Thoracic aorta (tissue), 2 donors: Measurements from ENCODE around the gene RASA3. TPM values are rescaled to one million over a fixed set of nuclear protein-coding genes. Genes with fewer than 3 reads are reported as not detected.
"Not testable (repeated sequence)": the region's sequence is repeated elsewhere in the genome, so short reads cannot be mapped to it uniquely, and the experiment has no call there.

Source experiments
- ATAC-seq: fragments of 150-250 bp; one replicate; pipeline ENCODE4 v1.8.0; 2017; ENCODE audit warnings: low read depth; ENCODE audit not compliant: insufficient number of reproducible peaks, low FRiP score
- DNase-seq: peaks from one replicate; pipeline ENCODE4 v3.0.0-alpha.2; 2020; ENCODE audit warnings: low spot score
- H3K27ac ChIP-seq, 2 donors: fragments of 200-600 bp; sonication (generic); 1 replicate in 1 of 2; 2 replicates in 1 of 2; pipeline ENCODE4 v1.5.1; 2016; ENCODE audit warnings: mild to moderate bottlenecking in 2 of 2, moderate library complexity in 2 of 2
- H3K27me3 ChIP-seq: fragments of 200-600 bp; sonication (generic); replicated peaks from 2 replicates; pipeline ENCODE4 v1.6.0; 2016; ENCODE audit warnings: mild to moderate bottlenecking; ENCODE audit not compliant: insufficient read depth
- H3K36me3 ChIP-seq: fragments of 200-600 bp; sonication (generic); one replicate; pipeline ENCODE4 v1.5.1; 2016
- H3K4me1 ChIP-seq, 2 donors: fragments of 200-600 bp; sonication (generic); 1 replicate in 1 of 2; 2 replicates in 1 of 2; pipeline versions ENCODE4 v1.5.1 to v1.6.0; 2016; ENCODE audit warnings: low read depth in 2 of 2, mild to moderate bottlenecking in 1 of 2; ENCODE audit not compliant: control insufficient read depth in 1 of 2
- H3K4me3 ChIP-seq: fragments of 200-600 bp; sonication (generic); 2 replicates; pipeline ENCODE4 v1.5.1; 2016; ENCODE audit warnings: mild to moderate bottlenecking
- H3K9me3 ChIP-seq: fragments of 200-600 bp; sonication (generic); 2 replicates; pipeline ENCODE4 v1.5.1; 2016
- CTCF ChIP-seq: fragments of 200-600 bp; sonication (generic); IDR thresholded peaks from one replicate; pipeline ENCODE4 v1.5.1; 2019; ENCODE audit warnings: antibody characterized with exemption
- total RNA-seq, 2 donors: library from RNA; depleted of rRNA; stranded (reverse); fragments of >200 nt; gene quantifications; one replicate each; pipeline versions ENCODE4 v1.1.0 to v1.2.3, GENCODE V29; 2016

RASA3 gene
- total RNA-seq, 2 donors from 2014 or later, result 38.9 to 48.6 TPM

- Histone ChIP-seq H3K27me3 (no peaks in the 10 kb centered on the region), H3K27ac (no peak overlapping the region), H3K36me3 (no peaks in the 10 kb centered on the region), H3K4me3 (no peak overlapping the region), H3K4me1 (peaks cover 3 to 30% of the 10 kb centered on the region in 2 donors), H3K9me3 (no peaks in the 10 kb centered on the region)
- ATAC-seq (no peak), DNase-seq (no peak)
- no peak for TF ChIP-seq CTCF
These were observed 18.3 kb downstream of the RASA3 start for GRCh38 chr13:114114006-114114640.

DNA sequence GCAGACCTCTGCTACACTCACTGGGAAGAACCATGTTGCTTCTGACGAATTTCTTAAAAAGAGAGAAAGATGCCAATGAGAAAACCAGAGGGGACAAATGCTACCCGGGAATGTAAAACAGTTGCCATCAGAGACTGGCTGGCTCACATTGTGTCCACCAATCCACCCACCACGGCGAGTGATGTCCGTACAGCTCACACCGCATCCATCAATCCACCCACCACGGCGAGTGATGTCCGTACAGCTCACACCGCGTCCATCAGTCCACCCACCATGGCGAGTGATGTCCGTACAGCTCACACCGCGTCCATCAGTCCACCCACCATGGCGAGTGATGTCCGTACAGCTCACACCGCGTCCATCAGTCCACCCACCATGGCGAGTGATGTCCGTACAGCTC is 19.0 kb downstream of the RASA3 start:
- H3K27ac ChIP-seq, H3K36me3 ChIP-seq, H3K27me3 ChIP-seq, H3K9me3 ChIP-seq, H3K4me3 ChIP-seq, ATAC-seq, DNase-seq: not testable (repeated sequence)
- H3K4me1 ChIP-seq, result peaks cover 3 to 23% of the 10 kb centered on the region in 2 donors

GRCh38 chr13:114112826-114113322 is 19.5 kb downstream of the RASA3 start:
- H3K27me3 ChIP-seq, result no peaks in the 10 kb centered on the region
- no peaks in the 10 kb centered on the region for H3K9me3 ChIP-seq
- no peaks in the 10 kb centered on the region for H3K36me3 ChIP-seq
- H3K27ac ChIP-seq, result no peak overlapping the region
- DNase-seq (no peak), ATAC-seq (no peak)
- TF ChIP-seq CTCF, result no peak
- no peak overlapping the region for H3K4me3 ChIP-seq
- peaks cover 3 to 19% of the 10 kb centered on the region in 2 donors for H3K4me1 ChIP-seq

DNA sequence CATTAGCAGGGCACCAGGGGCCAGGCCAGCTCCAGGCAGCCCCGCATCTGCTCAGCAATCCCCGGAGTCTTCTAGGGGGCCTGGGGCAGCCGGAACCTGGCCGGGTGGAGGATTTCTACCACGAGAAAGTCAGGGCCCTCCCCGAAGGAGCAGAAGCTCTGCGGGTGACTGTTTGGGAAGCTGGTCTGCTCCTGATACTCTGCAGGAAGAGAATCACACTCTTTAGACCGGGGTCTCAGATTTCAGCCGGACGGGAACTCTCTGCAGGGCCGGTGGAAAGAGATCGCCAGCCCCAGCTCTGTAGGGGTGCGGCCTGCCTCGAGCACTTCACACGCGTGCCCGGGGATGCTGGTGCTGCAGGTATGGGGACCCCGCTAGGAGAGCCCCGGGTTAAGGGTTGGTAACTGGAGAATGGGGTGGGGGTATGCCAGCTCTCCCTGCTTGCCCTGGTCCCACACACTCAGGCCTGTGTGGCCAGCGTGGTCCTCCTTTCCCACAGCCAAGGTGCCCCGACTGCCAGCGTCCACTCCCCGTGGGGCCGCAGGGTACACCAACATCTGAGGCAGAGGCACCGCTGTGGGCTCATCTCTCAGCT is 20.1 kb downstream of the RASA3 start:
- peaks cover 3 to 23% of the 10 kb centered on the region in 2 donors for H3K4me1 ChIP-seq
- ATAC-seq (no peak), DNase-seq (no peak)
- no peaks in the 10 kb centered on the region for H3K27me3 ChIP-seq
- TF ChIP-seq CTCF, result no peak
- H3K27ac ChIP-seq, result no peak overlapping the region
- no peaks in the 10 kb centered on the region for H3K36me3 ChIP-seq
- H3K9me3 ChIP-seq, result no peaks in the 10 kb centered on the region
- H3K4me3 ChIP-seq, result no peak overlapping the region

DNA sequence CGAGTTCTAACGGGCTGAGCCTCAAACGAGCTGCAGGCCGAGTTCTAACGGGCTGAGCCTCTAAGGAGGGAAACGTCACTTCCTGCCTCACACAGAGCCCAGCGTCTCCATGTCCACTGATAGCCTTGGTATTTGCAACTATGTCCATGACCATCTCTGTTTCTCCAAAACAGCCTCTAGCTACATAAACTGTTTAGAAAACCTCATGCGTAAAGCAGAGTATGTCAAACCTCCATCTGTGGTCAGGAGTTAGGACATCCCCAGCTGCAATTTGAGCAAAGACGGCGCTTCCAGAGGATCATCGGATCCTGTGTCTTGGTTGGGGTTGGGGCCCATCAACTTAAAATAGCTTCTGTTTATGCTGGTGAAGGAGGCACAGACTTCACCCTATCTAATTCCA is 20.8 kb downstream of the RASA3 start:
- no peak overlapping the region for H3K27ac ChIP-seq
- ATAC-seq, result no peak
- peaks cover 3 to 26% of the 10 kb centered on the region in 2 donors for H3K4me1 ChIP-seq
- no peaks in the 10 kb centered on the region for H3K27me3 ChIP-seq
- no peaks in the 10 kb centered on the region for H3K9me3 ChIP-seq
- TF ChIP-seq CTCF, result no peak
- H3K36me3 ChIP-seq, result no peaks in the 10 kb centered on the region
- no peak for DNase-seq
- no peak overlapping the region for H3K4me3 ChIP-seq

DNA sequence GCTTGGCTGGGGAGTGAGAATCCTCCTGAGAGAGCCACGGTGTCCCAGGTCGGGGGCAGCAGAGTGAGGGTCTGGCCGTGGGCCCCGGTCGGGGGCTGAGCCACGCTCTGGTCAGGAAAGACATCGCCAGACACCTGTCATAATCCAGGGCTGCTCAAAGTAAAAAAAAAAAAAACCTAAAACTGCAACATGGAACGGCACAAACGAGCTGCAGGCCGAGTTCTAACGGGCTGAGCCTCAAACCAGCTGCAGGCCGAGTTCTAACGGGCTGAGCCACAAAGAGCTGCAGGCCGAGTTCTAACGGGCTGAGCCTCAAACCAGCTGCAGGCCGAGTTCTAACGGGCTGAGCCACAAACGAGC is 21.6 kb downstream of the RASA3 start:
- not testable (repeated sequence) for ATAC-seq, H3K4me3 ChIP-seq, H3K27me3 ChIP-seq, H3K36me3 ChIP-seq, DNase-seq, H3K9me3 ChIP-seq, H3K27ac ChIP-seq
- peaks cover 3 to 26% of the 10 kb centered on the region in 2 donors for H3K4me1 ChIP-seq
